GM19240 (cell line): Measurements from ENCODE around the gene BICC1.

Experiments used
- DNase-seq: peaks from one replicate; pipeline ENCODE4 v3.0.0; 2011; ENCODE audit warnings: low spot score; ENCODE audit not compliant: insufficient read length

BICC1 gene

GRCh38 chr10:58821752-58822056 lies 309.0 kb downstream of the BICC1 start:
- DNase-seq = no peak

GRCh38 chr10:58823983-58824382 lies 311.3 kb downstream of the BICC1 start:
- DNase-seq = no peak

- DNase-seq = no peak
These were observed 311.7 kb downstream of the BICC1 start for GRCh38 chr10:58824396-58824795.

- DNase-seq = no peak
These were observed 314.0 kb downstream of the BICC1 start for GRCh38 chr10:58826694-58827093.

- DNase-seq = no peak
These were observed 314.7 kb downstream of the BICC1 start for GRCh38 chr10:58827381-58827780.

- DNase-seq = no peak
These were observed 317.2 kb downstream of the BICC1 start for GRCh38 chr10:58829839-58830238.

GRCh38 chr10:58830697-58831096 lies 318.0 kb downstream of the BICC1 start:
- DNase-seq = no peak

GRCh38 chr10:58833771-58834561 lies 321.3 kb downstream of the BICC1 start:
- no peak for DNase-seq

GRCh38 chr10:58836176-58836700 lies 323.6 kb downstream of the BICC1 start:
- no peak for DNase-seq

GRCh38 chr10:58836991-58837575 lies 324.4 kb downstream of the BICC1 start:
- DNase-seq = no peak

- DNase-seq = no peak
These were observed 325.2 kb downstream of the BICC1 start for GRCh38 chr10:58837826-58838225.

GRCh38 chr10:58838561-58839208 lies 326.0 kb downstream of the BICC1 start:
- DNase-seq = no peak

- no peak for DNase-seq
These were observed 327.1 kb downstream of the BICC1 start for GRCh38 chr10:58839771-58840170.

GRCh38 chr10:58840840-58841435 lies 328.3 kb downstream of the BICC1 start:
- no peak for DNase-seq

GRCh38 chr10:58842860-58843376 lies 330.2 kb downstream of the BICC1 start:
- no peak for DNase-seq

GRCh38 chr10:58843760-58844159 lies 331.1 kb downstream of the BICC1 start:
- DNase-seq = no peak

- no peak for DNase-seq
These were observed 332.0 kb downstream of the BICC1 start for GRCh38 chr10:58844680-58845079.

- no peak for DNase-seq
These were observed 334.2 kb downstream of the BICC1 start for GRCh38 chr10:58846856-58847255.

- no peak for DNase-seq
These were observed 338.9 kb downstream of the BICC1 start for GRCh38 chr10:58851606-58852005.

- no peak for DNase-seq
These were observed 341.0 kb downstream of the BICC1 start for GRCh38 chr10:58853668-58854067.

- DNase-seq = no peak
These were observed 342.1 kb downstream of the BICC1 start for GRCh38 chr10:58854811-58855210.
